Mammary epithelial cell (primary cell): Measurements from ENCODE around the gene TAF7L.

Experiments used
- EZH2 ChIP-seq: IDR thresholded peaks from 2 replicates; pipeline ENCODE4 v1.6.1; 2012; ENCODE audit warnings: low read length, inconsistent platforms, borderline replicate concordance
- TF ChIP-seq, protein P1 (sequence below), 2 donors: IDR thresholded peaks in 1 of 2; conservative IDR thresholded peaks in 1 of 2; 2 replicates each; pipeline ENCODE4 v1.5.1; 2011 to 2012; ENCODE audit warnings: inconsistent platforms in 2 of 2, low read length in 2 of 2, mild to moderate bottlenecking in 2 of 2, control low read depth in 1 of 2, low read depth in 1 of 2; ENCODE audit not compliant: insufficient read depth in 1 of 2; ENCODE audit errors: extremely low read depth in 1 of 2

DNA sequence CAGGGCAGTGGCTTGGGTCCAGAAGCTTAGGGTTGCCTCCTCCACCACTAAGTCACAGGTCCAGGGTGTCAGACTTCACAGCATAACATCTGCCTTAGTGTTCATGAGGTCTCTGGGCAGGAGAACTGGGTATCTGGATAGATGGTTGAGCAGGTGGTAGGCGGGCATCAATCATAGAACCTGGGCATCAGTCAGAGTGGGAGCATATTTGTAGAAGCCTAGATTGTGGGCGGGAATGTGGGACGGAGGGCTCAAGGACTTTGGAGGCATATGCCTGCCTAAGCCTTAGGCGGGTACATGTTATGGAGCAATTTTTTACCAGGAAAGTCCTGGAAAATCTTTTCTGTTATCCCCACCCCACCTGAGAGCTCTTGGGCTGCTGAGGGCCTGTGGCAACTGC lies 28.5 kb downstream of the TAF7L start:
- TF ChIP-seq, protein P1, sequence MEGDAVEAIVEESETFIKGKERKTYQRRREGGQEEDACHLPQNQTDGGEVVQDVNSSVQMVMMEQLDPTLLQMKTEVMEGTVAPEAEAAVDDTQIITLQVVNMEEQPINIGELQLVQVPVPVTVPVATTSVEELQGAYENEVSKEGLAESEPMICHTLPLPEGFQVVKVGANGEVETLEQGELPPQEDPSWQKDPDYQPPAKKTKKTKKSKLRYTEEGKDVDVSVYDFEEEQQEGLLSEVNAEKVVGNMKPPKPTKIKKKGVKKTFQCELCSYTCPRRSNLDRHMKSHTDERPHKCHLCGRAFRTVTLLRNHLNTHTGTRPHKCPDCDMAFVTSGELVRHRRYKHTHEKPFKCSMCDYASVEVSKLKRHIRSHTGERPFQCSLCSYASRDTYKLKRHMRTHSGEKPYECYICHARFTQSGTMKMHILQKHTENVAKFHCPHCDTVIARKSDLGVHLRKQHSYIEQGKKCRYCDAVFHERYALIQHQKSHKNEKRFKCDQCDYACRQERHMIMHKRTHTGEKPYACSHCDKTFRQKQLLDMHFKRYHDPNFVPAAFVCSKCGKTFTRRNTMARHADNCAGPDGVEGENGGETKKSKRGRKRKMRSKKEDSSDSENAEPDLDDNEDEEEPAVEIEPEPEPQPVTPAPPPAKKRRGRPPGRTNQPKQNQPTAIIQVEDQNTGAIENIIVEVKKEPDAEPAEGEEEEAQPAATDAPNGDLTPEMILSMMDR (conservative IDR thresholded peaks at IDR 0.05 in 1 of 2, IDR thresholded peaks at IDR 0.05 in 1 of 2; ENCODE audit: extremely low read depth in 1 of 2, insufficient read depth in 1 of 2, low read depth in 1 of 2, low read length in 2 of 2) = no peak
- TF ChIP-seq EZH2 = no peak
